Pancreas (tissue), 10 donors: ENCODE results near the gene ZNF687. TPM values are rescaled to one million over a fixed set of nuclear protein-coding genes. Genes with fewer than 3 reads are reported as not detected.

Experiments used
- ATAC-seq, 4 donors: fragments of 200-7000 bp; cut with Tn5 transposase; one replicate each; pipeline versions ENCODE4 v1.8.0 to v1.9.1; 2020; ENCODE audit warnings: mild to moderate bottlenecking in 4 of 4, moderate library complexity in 4 of 4
- DNase-seq, 6 donors: peaks; one replicate each; pipeline ENCODE4 v3.0.0-alpha.2; 2020
- FAIRE-seq: peaks from 2 replicates; lab custom pipeline; 2012; peaks lifted over from hg19 to GRCh38; lab: Jason Lieb, UNC
- H3K27ac ChIP-seq, 4 donors: fragments of 200-600 bp; sonication (generic); 1 replicate in 3 of 4; 2 replicates in 1 of 4; pipeline versions ENCODE4 v1.5.0 to v1.8.0; 2020
- H3K27me3 ChIP-seq, 4 donors: fragments of 200-600 bp; one replicate each; pipeline ENCODE4 v1.8.0; 2021
- H3K36me3 ChIP-seq, 3 donors: fragments of 200-600 bp; sonication (generic) in 1 of 3; one replicate each; pipeline versions ENCODE4 v1.5.0 to v1.8.0; 2020 to 2021
- H3K4me1 ChIP-seq, 3 donors: fragments of 200-600 bp; one replicate each; pipeline ENCODE4 v1.8.0; 2021
- H3K4me3 ChIP-seq, 4 donors: fragments of 200-600 bp; sonication (generic) in 2 of 4; one replicate each; pipeline versions ENCODE4 v1.5.0 to v1.8.0; 2020 to 2021
- H3K9me3 ChIP-seq, 4 donors: fragments of 200-600 bp; one replicate each; pipeline ENCODE4 v1.8.0; 2021
- WGBS, 2 donors: extraction: QIAGEN DNeasy Blood & Tissue Kit; methylation state at CpG; one replicate each; pipeline ENCODE4 v1.1.7; 2013; 5-methylcytosine and 5-hydroxymethylcytosine counted together
- intact Hi-C, 3 donors: fragments of 100-400 bp; cut with DNase I; formaldehyde crosslinking; loops; one replicate each; pipeline versions ENCODE4 v1.11.1 to v1.14.2; 2022
- polyA plus RNA-seq, 2 donors: library from polyadenylated mRNA; stranded (reverse); fragments of 200-250 nt; gene quantifications; one replicate each; pipeline ENCODE4 v1.2.3, GENCODE V29; 2013
- total RNA-seq, 6 donors: library from RNA; stranded (reverse); fragmentation: NEBNext Ultra II Directional in 4 of 6; extraction: Animal tissue kit (Norgen Biotek cat#: 25700) in 4 of 6; gene quantifications; one replicate each; pipeline versions ENCODE4 v1.2.1 to v1.2.4, GENCODE V29; 2021 to 2023
- TF ChIP-seq, protein P1 (sequence below), 4 donors: fragments of 200-600 bp; sonication (generic) in 3 of 4; IDR thresholded peaks; one replicate each; pipeline versions ENCODE4 v1.5.0 to v1.8.0; 2021; ENCODE audit warnings: antibody characterized with exemption in 4 of 4
- donor health status: healthy with polysubstance abuse.
- donor health status: DM: no; HTN: no; CAD: no; lungs with moderate emphysema.
- donor health status: DM: no; HTN: no; CAD: no.
- donor health status: control.
- donor health status: control.
- donor health status: Bipolar disorder and iron deficiency.
- donor health status: DM: yes; HTN: yes; CAD: no.
- donor health status: DM: no; HTN: no; CAD: no.
- donor health status: DM: no; HTN: no; CAD: no.
- donor health status: DM: yes; HTN: yes; CAD: no.

The ZNF687 gene
- total and polyA plus RNA-seq, 8 donors = 9.8 to 23.4 (median 16.3) TPM

DNA sequence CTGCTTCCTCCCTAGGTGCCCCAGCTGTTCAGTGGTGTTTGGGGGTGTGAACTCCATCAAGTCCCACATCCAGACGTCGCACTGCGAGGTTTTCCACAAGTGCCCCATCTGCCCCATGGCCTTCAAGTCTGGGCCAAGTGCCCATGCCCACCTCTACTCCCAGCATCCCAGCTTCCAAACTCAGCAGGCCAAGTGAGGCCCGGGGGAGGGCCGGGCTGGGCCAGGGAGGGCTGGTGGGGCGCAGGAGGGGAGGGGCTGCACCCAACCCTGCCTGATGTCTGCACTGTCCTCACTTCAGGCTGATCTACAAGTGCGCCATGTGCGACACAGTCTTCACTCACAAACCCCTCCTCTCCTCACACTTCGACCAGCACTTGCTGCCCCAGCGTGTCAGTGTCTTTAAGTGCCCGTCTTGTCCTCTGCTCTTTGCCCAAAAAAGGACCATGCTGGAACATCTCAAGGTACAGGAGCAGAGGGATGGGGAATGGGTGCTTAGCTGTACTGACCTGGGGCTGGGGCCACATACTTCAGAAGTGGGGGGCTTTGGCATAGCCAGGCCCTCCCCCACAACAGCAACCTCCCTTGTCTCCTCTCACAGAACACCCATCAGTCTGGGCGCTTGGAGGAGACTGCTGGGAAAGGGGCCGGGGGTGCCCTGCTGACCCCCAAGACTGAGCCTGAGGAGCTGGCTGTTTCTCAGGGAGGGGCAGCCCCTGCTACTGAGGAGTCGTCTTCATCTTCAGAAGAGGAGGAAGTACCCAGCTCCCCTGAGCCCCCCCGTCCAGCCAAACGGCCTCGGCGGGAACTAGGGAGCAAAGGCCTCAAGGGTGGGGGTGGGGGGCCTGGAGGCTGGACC is 7.2 kb downstream of the ZNF687 start:
- Histone ChIP-seq H3K27ac (no peak overlapping the region), H3K4me3 (no peak overlapping the region), H3K4me1 (peaks cover 0 to 2% (median 2%) of the 10 kb centered on the region in 3 donors), H3K9me3 (no peaks in the 10 kb centered on the region), H3K27me3 (no peaks in the 10 kb centered on the region), H3K36me3 (peaks cover 7 to 82% (median 42%) of the 10 kb centered on the region in 3 donors)
- TF ChIP-seq, protein P1, sequence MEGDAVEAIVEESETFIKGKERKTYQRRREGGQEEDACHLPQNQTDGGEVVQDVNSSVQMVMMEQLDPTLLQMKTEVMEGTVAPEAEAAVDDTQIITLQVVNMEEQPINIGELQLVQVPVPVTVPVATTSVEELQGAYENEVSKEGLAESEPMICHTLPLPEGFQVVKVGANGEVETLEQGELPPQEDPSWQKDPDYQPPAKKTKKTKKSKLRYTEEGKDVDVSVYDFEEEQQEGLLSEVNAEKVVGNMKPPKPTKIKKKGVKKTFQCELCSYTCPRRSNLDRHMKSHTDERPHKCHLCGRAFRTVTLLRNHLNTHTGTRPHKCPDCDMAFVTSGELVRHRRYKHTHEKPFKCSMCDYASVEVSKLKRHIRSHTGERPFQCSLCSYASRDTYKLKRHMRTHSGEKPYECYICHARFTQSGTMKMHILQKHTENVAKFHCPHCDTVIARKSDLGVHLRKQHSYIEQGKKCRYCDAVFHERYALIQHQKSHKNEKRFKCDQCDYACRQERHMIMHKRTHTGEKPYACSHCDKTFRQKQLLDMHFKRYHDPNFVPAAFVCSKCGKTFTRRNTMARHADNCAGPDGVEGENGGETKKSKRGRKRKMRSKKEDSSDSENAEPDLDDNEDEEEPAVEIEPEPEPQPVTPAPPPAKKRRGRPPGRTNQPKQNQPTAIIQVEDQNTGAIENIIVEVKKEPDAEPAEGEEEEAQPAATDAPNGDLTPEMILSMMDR (IDR thresholded peaks at IDR 0.05) = no peak
- DNase-seq = no peak
- 73 to 81% methylated on average over 18 of the region's 18 CpGs for WGBS, 2 donors
- no peak for FAIRE-seq
- ATAC-seq = peak in 1 of 4 donors; percentile 9
- intact Hi-C loops = no loop called here

DNA sequence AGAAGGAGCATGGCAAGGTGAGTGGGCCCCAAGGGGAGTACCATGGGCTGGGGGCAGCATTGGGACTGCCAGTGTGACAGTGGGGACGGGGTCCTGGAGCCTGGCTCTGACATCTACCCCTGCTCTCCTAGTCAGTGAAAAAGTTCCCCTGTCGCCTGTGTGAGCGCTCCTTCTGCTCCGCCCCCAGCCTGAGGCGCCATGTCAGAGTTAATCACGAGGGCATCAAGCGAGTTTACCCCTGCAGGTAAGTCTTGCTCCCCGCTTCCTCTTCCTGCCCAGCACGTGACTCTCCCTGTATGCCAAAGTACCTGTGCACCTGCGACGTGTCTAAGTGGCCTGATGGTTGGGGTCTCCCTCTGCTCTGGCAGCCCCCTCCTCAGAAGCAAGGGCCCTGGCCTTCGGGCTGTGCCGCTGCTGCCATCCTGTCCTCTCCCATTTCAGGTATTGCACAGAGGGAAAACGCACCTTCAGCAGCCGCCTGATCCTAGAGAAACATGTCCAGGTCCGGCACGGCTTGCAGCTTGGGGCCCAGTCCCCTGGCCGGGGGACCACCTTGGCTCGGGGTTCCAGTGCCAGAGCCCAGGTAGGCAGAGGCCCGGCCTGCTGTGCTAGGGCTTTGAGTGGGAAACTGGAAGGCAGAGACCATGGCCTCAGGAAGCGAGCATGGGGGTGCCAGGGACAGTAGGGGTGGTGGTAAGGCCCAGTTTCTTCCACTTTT is 8.1 kb downstream of the ZNF687 start:
- no peaks in the 10 kb centered on the region for H3K9me3 ChIP-seq
- WGBS, 2 donors = 90 to 93% methylated on average over 21 of the region's 21 CpGs
- peaks cover 7 to 88% (median 45%) of the 10 kb centered on the region in 3 donors for H3K36me3 ChIP-seq
- H3K27me3 ChIP-seq = no peaks in the 10 kb centered on the region
- DNase-seq = no peak
- H3K27ac ChIP-seq = no peak overlapping the region
- H3K4me3 ChIP-seq = no peak overlapping the region
- no peak for ATAC-seq
- no peaks in the 10 kb centered on the region for H3K4me1 ChIP-seq
- FAIRE-seq = no peak
- TF ChIP-seq, protein P1 (IDR thresholded peaks at IDR 0.05) = no peak
- intact Hi-C loops = no loop called here

DNA sequence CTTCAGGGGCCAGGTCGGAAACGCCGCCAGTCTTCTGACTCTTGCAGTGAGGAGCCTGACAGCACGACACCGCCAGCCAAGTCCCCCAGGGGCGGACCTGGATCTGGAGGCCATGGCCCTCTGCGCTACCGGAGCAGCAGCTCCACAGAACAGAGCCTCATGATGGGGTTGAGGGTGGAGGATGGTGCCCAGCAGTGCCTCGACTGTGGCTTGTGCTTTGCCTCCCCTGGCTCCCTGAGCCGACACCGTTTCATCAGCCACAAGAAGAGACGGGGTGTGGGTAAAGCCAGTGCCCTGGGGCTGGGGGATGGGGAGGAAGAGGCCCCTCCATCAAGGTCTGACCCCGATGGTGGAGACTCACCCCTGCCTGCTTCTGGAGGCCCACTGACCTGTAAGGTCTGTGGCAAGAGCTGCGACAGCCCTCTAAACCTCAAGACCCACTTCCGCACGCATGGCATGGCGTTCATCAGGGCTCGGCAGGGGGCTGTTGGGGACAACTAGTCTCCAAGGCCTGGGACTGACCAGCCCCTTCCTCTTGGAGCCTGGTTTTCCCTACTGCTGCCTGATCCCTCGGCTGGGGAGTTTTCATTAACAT is 8.7 kb downstream of the ZNF687 start:
- DNase-seq (no peak), ATAC-seq (peak in 1 of 4 donors; percentile 1), FAIRE-seq (no peak)
- Histone ChIP-seq H3K27me3 (no peaks in the 10 kb centered on the region), H3K36me3 (peaks cover 7 to 88% (median 45%) of the 10 kb centered on the region in 3 donors), H3K4me1 (no peaks in the 10 kb centered on the region), H3K27ac (no peak overlapping the region), H3K4me3 (no peak overlapping the region), H3K9me3 (no peaks in the 10 kb centered on the region)
- 88 to 89% methylated on average over 19 of the region's 19 CpGs for WGBS, 2 donors
- intact Hi-C loops = no loop called here
- TF ChIP-seq, protein P1 (IDR thresholded peaks at IDR 0.05) = no peak

DNA sequence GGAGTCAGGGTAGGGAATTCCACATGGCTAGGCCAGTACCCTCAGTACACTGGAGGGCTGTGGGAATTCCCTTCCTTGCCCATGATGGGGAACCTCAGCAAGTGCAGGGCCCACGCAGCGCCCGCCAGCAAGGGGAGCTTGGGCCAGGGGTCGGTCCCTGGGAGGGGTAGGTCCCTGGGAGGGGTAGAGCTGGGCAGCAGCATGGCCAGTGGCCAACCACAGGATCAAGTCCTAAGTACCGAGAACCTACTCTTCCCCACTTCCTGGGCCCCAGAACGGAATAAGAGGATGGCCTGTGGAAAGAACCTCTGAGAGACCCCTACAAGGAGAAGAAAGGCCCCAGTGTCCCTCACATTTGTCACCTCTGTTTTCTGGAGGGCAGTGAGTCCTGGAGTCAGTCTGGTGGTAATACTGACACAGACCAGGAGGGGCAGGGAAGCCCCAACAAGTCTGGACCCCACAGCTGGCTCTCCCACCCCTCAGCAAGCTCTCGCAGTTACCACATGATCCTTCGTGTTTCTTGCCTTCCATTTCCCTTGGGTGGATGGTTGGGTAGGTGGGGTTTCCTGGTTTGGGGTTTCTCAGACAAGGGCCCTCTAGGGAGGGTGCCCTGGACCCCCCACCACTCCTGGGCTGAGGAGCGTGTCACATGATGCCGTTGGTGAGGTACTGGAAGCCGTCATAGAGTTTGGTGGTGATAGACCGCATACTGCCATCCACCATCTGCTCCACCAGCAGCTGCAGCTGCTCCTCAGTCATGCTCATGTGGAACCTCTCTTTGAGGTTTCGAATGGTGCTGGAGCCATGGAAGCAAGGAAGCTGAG is 10.3 kb downstream of the ZNF687 start:
- intact Hi-C loops = no loop called here
- H3K36me3 ChIP-seq = peaks cover 7 to 87% (median 37%) of the 10 kb centered on the region in 3 donors
- no peak for FAIRE-seq
- H3K4me3 ChIP-seq = no peak overlapping the region
- DNase-seq = peak in 1 of 6 donors; percentile 41
- 81 to 85% methylated on average over 13 of the region's 13 CpGs for WGBS, 2 donors
- no peak overlapping the region for H3K27ac ChIP-seq
- H3K4me1 ChIP-seq = no peaks in the 10 kb centered on the region
- TF ChIP-seq, protein P1 (IDR thresholded peaks at IDR 0.05) = no peak
- no peaks in the 10 kb centered on the region for H3K27me3 ChIP-seq
- H3K9me3 ChIP-seq = no peaks in the 10 kb centered on the region
- ATAC-seq = peak in 2 of 4 donors; percentile 6 to 8
